Measurements from ENCODE around the gene LPCAT1.
"Not testable (repeated sequence)": the region's sequence is repeated elsewhere in the genome, so short reads cannot be mapped to it uniquely, and the experiment has no call there.

The LPCAT1 gene

GRCh38 chr5:1437226-1437829 lies 86.4 kb downstream of the LPCAT1 start:
- ATAC-seq, result no peak
- Mint-ChIP-seq H3K9me3 (peaks cover 4% of the 10 kb centered on the region), H3K4me1 (no peaks in the 10 kb centered on the region), H3K27me3 (peaks cover 13% of the 10 kb centered on the region), H3K4me3 (no peak overlapping the region), H3K36me3 (ENCODE audit: low read depth) (no peaks in the 10 kb centered on the region), H3K27ac (no peak overlapping the region)
- DNase-seq, result no peak

GRCh38 chr5:1436681-1437080 lies 87.1 kb downstream of the LPCAT1 start:
- DNase-seq (no peak), ATAC-seq (no peak)
- no peak overlapping the region for H3K27ac Mint-ChIP-seq
- peaks cover 4% of the 10 kb centered on the region for H3K9me3 Mint-ChIP-seq
- peaks cover 12% of the 10 kb centered on the region for H3K27me3 Mint-ChIP-seq
- no peak overlapping the region for H3K4me3 Mint-ChIP-seq
- no peaks in the 10 kb centered on the region for H3K36me3 Mint-ChIP-seq (ENCODE audit: low read depth)
- H3K4me1 Mint-ChIP-seq, result no peaks in the 10 kb centered on the region

- Mint-ChIP-seq H3K4me3 (no peak overlapping the region), H3K4me1 (no peaks in the 10 kb centered on the region), H3K27me3 (peaks cover 10% of the 10 kb centered on the region), H3K36me3 (ENCODE audit: low read depth) (no peaks in the 10 kb centered on the region), H3K27ac (no peak overlapping the region), H3K9me3 (peaks cover 4% of the 10 kb centered on the region)
- ATAC-seq, result no peak
- no peak for DNase-seq
These were observed 87.7 kb downstream of the LPCAT1 start for GRCh38 chr5:1436036-1436435.

- Mint-ChIP-seq H3K36me3 (ENCODE audit: low read depth) (no peaks in the 10 kb centered on the region), H3K27me3 (peaks cover 8% of the 10 kb centered on the region), H3K9me3 (peaks cover 4% of the 10 kb centered on the region), H3K4me1 (no peaks in the 10 kb centered on the region), H3K27ac (no peak overlapping the region), H3K4me3 (no peak overlapping the region)
- DNase-seq (no peak), ATAC-seq (no peak)
These were observed 88.4 kb downstream of the LPCAT1 start for GRCh38 chr5:1435369-1435768.

- Mint-ChIP-seq H3K4me1 (no peaks in the 10 kb centered on the region), H3K36me3 (ENCODE audit: low read depth) (peaks cover 3% of the 10 kb centered on the region), H3K4me3 (no peak overlapping the region), H3K27ac (no peak overlapping the region), H3K9me3 (peaks cover 18% of the 10 kb centered on the region), H3K27me3 (peaks cover 2% of the 10 kb centered on the region)
- no peak for ATAC-seq
- no peak for DNase-seq
These were observed 91.5 kb downstream of the LPCAT1 start for GRCh38 chr5:1432296-1432695.

GRCh38 chr5:1431896-1432295 lies 91.9 kb downstream of the LPCAT1 start:
- H3K27ac Mint-ChIP-seq, result no peak overlapping the region
- ATAC-seq (no peak), DNase-seq (no peak)
- H3K9me3 Mint-ChIP-seq, result peaks cover 18% of the 10 kb centered on the region
- H3K4me3 Mint-ChIP-seq, result no peak overlapping the region
- no peaks in the 10 kb centered on the region for H3K4me1 Mint-ChIP-seq
- H3K27me3 Mint-ChIP-seq, result no peaks in the 10 kb centered on the region
- H3K36me3 Mint-ChIP-seq (ENCODE audit: low read depth), result peaks cover 3% of the 10 kb centered on the region

DNA sequence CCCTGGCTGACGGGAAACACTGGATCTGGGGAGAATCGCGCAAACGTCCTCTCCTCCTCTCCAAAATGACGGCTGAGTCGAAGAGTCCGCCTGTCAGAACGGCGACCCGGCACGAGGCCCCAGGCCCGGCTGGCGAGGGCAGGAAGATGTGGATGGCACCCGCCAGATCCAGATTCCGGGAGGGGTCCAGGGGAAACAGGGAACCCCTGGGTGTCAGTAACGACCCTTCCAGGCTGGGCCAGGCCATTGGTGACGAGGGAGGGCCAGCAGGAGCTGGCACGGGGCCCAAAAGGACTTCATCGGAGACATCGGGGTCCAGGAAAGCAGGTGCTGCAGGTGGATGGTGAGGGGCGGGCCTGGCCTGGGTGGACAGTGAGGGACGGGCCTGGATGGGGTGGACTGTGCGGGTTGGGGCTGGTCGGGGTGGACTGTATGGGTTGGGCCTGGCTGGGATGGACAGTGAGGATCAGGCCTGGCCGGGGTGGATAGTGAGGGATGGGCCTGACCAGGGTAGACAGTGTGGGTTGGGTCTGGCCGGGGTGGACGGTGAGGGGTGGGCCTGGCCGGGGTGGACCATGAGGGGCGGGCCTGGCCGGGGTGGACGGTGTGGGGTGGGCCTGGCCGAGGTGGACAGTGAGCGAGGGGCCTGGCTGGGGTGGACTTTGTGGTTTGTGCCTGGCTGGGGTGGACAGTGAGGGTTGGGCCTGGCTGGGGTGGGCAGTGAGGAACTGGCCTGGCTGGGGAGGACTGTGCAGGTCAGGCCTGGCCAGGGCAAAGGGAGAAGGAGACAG lies 92.5 kb downstream of the LPCAT1 start:
- Mint-ChIP-seq H3K27me3 (no peaks in the 10 kb centered on the region), H3K4me3 (no peak overlapping the region), H3K9me3 (peaks cover 25% of the 10 kb centered on the region), H3K4me1 (no peaks in the 10 kb centered on the region), H3K27ac (no peak overlapping the region), H3K36me3 (ENCODE audit: low read depth) (peaks cover 3% of the 10 kb centered on the region)
- ATAC-seq, result no peak
- DNase-seq, result no peak

DNA sequence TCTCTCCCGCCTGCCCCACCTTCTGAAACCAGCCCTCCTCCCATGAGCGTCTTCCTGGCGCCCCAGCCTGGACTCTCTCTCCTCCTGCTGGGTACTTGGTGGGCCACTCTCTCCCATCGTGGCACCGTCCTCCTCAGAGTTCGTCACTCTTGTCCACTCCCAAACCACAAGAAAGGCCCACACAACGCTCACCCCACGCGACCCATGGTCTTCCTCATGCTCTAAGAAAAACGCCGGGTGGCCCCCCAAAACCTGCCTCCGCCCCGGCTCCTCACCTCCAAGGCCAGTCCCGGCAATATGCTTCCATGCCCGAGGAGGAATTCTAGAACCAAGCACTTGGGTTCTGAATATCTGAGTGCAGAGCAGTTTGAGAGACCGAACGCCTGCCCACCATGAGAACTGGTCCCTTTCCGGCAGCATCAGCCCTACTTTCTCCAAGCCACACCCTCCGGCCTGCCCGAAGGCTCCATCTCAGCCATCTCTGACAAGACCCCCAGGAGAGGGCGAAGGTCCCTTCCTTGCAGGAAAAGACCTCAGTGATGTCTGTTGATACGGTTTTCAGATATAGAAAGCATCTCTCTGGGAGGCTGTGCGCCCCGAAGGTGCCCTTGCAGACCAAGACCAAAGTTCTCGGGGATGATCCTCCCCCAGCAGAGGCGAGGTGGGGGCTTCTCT lies 93.5 kb downstream of the LPCAT1 start:
- DNase-seq (no peak), ATAC-seq (no peak)
- Mint-ChIP-seq H3K9me3 (peaks cover 34% of the 10 kb centered on the region), H3K4me3 (no peak overlapping the region), H3K27me3 (peaks cover 2% of the 10 kb centered on the region), H3K4me1 (no peaks in the 10 kb centered on the region), H3K36me3 (ENCODE audit: low read depth) (peaks cover 3% of the 10 kb centered on the region), H3K27ac (no peak overlapping the region)

GRCh38 chr5:1429496-1429895 lies 94.3 kb downstream of the LPCAT1 start:
- Mint-ChIP-seq H3K9me3 (peaks cover 38% of the 10 kb centered on the region), H3K4me3 (no peak overlapping the region), H3K27me3 (peaks cover 2% of the 10 kb centered on the region), H3K4me1 (no peaks in the 10 kb centered on the region), H3K27ac (no peak overlapping the region), H3K36me3 (ENCODE audit: low read depth) (peaks cover 3% of the 10 kb centered on the region)
- no peak for ATAC-seq
- DNase-seq, result no peak

- H3K4me3 Mint-ChIP-seq, result no peak overlapping the region
- DNase-seq (no peak), ATAC-seq (no peak)
- peaks cover 3% of the 10 kb centered on the region for H3K36me3 Mint-ChIP-seq (ENCODE audit: low read depth)
- H3K9me3 Mint-ChIP-seq, result peaks cover 38% of the 10 kb centered on the region
- H3K4me1 Mint-ChIP-seq, result no peaks in the 10 kb centered on the region
- H3K27ac Mint-ChIP-seq, result no peak overlapping the region
- peaks cover 2% of the 10 kb centered on the region for H3K27me3 Mint-ChIP-seq
These were observed 94.7 kb downstream of the LPCAT1 start for GRCh38 chr5:1429066-1429465.

DNA sequence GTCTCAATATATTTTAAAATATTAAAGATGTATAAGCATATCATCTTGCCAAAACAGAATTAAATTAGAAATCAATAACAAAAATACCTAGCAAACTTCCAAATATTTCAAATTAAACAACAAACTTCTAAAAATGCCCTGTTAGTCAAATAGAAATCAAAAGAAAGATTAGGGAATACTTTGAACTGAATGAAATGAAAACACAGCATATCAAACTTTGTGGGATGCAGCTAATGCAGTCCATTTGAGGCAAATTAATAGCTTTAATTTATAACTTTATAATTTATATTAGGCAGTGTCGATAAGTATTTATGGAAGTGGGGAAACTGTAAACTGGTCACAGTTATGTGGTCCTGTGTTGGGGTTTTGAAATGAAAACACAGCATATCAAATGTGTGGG lies 95.7 kb downstream of the LPCAT1 start:
- DNase-seq (no peak), ATAC-seq (no peak)
- Mint-ChIP-seq H3K27ac (no peak overlapping the region), H3K4me1 (no peaks in the 10 kb centered on the region), H3K9me3 (peaks cover 38% of the 10 kb centered on the region), H3K4me3 (no peak overlapping the region), H3K36me3 (ENCODE audit: low read depth) (peaks cover 3% of the 10 kb centered on the region), H3K27me3 (peaks cover 2% of the 10 kb centered on the region)

GRCh38 chr5:1424716-1425115 lies 99.0 kb downstream of the LPCAT1 start:
- no peak for DNase-seq
- Mint-ChIP-seq H3K4me3 (no peak overlapping the region), H3K9me3 (peaks cover 38% of the 10 kb centered on the region), H3K27me3 (peaks cover 2% of the 10 kb centered on the region), H3K27ac (no peak overlapping the region), H3K36me3 (ENCODE audit: low read depth) (peaks cover 3% of the 10 kb centered on the region), H3K4me1 (no peaks in the 10 kb centered on the region)
- ATAC-seq, result no peak

DNA sequence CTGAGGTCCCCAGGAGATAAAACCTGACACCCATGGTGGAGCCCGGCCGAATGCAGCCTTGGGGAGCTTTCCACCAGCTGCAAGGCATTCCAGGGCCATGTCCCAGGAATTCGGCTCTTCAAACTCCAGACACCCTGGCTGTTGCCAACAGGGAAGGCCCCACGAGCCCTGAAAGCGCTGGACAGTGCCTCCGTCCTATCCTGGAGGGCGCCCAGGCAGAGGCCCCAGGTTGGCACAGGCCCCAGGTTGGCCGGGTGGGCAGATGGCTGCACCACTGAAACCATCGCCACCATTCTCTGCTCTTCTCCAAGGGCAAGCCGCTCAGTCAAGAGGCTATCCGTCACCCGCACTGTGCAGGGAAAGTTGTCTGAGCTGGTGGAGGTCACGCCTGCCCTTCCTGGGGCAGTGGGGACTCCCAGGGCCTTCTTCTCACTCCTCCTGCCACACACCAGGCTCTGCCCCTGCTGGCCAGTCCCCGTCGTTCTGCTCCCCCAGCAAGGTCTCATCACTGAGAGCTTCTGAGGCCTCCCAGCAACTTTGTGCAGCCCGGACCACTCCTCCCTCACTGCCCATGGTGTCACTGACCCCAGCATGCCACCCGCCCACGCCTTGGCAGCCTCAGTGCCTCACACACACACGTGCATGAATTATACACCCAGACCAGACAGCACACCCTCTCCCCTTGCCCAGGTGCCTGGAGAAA lies 99.7 kb downstream of the LPCAT1 start:
- DNase-seq (no peak), ATAC-seq (no peak)
- Mint-ChIP-seq H3K36me3 (ENCODE audit: low read depth) (peaks cover 3% of the 10 kb centered on the region), H3K27ac (no peak overlapping the region), H3K4me1 (no peaks in the 10 kb centered on the region), H3K27me3 (peaks cover 2% of the 10 kb centered on the region), H3K9me3 (peaks cover 31% of the 10 kb centered on the region), H3K4me3 (no peak overlapping the region)

DNA sequence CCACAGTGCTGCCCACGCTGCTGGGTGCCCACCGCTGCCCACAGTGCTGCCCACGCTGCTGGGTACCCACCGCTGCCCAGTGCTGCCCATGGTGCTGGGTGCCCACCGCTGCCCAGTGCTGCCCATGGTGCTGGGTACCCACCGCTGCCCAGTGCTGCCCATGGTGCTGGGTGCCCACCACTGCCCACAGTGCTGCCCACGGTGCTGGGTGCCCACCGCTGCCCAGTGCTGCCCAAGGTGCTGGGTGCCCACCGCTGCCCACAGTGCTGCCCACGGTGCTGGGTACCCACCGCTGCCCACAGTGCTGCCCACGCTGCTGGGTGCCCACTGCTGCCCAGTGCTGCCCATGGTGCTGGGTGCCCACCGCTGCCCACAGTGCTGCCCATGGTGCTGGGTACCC lies 101.2 kb downstream of the LPCAT1 start:
- not testable (repeated sequence) for H3K4me3 Mint-ChIP-seq; H3K4me1 Mint-ChIP-seq; H3K36me3 Mint-ChIP-seq (ENCODE audit: low read depth); H3K27me3 Mint-ChIP-seq; H3K27ac Mint-ChIP-seq; DNase-seq; ATAC-seq
- H3K9me3 Mint-ChIP-seq, result peaks cover 20% of the 10 kb centered on the region
